KMS-11 (cell line): Measurements from ENCODE around the gene LCT.

Experiments
- H2AFZ ChIP-seq: fragments of 200-600 bp; sonication (generic); 2 replicates; pipeline ENCODE4 v1.6.1; 2016; ENCODE audit warnings: antibody characterized with exemption, mixed run types, low read depth
- H3K27ac ChIP-seq: fragments of 200-600 bp; sonication (generic); 2 replicates; pipeline ENCODE4 v1.6.1; 2016; ENCODE audit warnings: mild to moderate bottlenecking, mixed run types
- H3K27me3 ChIP-seq: fragments of 200-600 bp; sonication (generic); 2 replicates; pipeline ENCODE4 v1.6.1; 2017; ENCODE audit warnings: mild to moderate bottlenecking, low read depth, mixed run types, moderate library complexity; ENCODE audit not compliant: insufficient read depth
- H3K36me3 ChIP-seq: fragments of 200-600 bp; sonication (generic); 2 replicates; pipeline ENCODE4 v1.6.1; 2017; ENCODE audit warnings: mild to moderate bottlenecking, mixed run types; ENCODE audit not compliant: insufficient read depth
- H3K4me1 ChIP-seq: fragments of 200-600 bp; sonication (generic); 2 replicates; pipeline ENCODE4 v1.6.1; 2016; ENCODE audit warnings: mild to moderate bottlenecking, low read depth, mixed run types; ENCODE audit not compliant: poor library complexity, severe bottlenecking
- H3K4me2 ChIP-seq: fragments of 200-600 bp; sonication (generic); 2 replicates; pipeline ENCODE4 v1.7.0; 2016; ENCODE audit warnings: mild to moderate bottlenecking, mixed run types
- H3K4me3 ChIP-seq: fragments of 200-600 bp; sonication (generic); IDR thresholded peaks from 2 replicates; pipeline ENCODE4 v1.6.1; 2017; ENCODE audit warnings: low read depth, low read length, mixed read lengths; ENCODE audit not compliant: insufficient read depth
- H3K79me2 ChIP-seq: fragments of 200-600 bp; sonication (generic); 2 replicates; pipeline ENCODE4 v1.6.1; 2016; ENCODE audit warnings: low read depth, mixed run types; ENCODE audit not compliant: insufficient read depth
- H3K9ac ChIP-seq: fragments of 200-600 bp; sonication (generic); 2 replicates; pipeline ENCODE4 v1.6.1; 2016; ENCODE audit warnings: mild to moderate bottlenecking, mixed run types
- H4K20me1 ChIP-seq: fragments of 200-600 bp; sonication (generic); 2 replicates; pipeline ENCODE4 v1.6.1; 2016; ENCODE audit warnings: mild to moderate bottlenecking, mixed run types; ENCODE audit not compliant: insufficient read depth
- CTCF ChIP-seq: fragments of 200-600 bp; sonication (generic); conservative IDR thresholded peaks from 2 replicates; pipeline ENCODE4 v1.6.1; 2017; ENCODE audit warnings: low read depth, mild to moderate bottlenecking, antibody characterized with exemption, low read length, moderate library complexity, mixed read lengths

The LCT gene

GRCh38 chr2:135768863-135769262, 68.1 kb downstream of the LCT start:
- Histone ChIP-seq H3K27me3 (no peaks in the 10 kb centered on the region), H3K27ac (no peak overlapping the region), H3K4me2 (no peak overlapping the region), H4K20me1 (no peaks in the 10 kb centered on the region), H3K9ac (no peak overlapping the region), H3K4me1 (no peaks in the 10 kb centered on the region), H3K79me2 (no peaks in the 10 kb centered on the region), H3K36me3 (peaks cover 8% of the 10 kb centered on the region; the same call in 1 of the 2 replicates), H2AFZ (no peak overlapping the region), H3K4me3 (no peak overlapping the region)
- TF ChIP-seq CTCF, result no peak

- Histone ChIP-seq H3K36me3 (no peaks in the 10 kb centered on the region), H3K79me2 (no peaks in the 10 kb centered on the region), H3K9ac (no peak overlapping the region), H4K20me1 (no peaks in the 10 kb centered on the region), H3K27me3 (no peaks in the 10 kb centered on the region), H3K4me3 (no peak overlapping the region), H3K27ac (no peak overlapping the region), H2AFZ (no peak overlapping the region), H3K4me1 (no peaks in the 10 kb centered on the region), H3K4me2 (no peak overlapping the region)
- TF ChIP-seq CTCF, result no peak
Measured at GRCh38 chr2:135762530-135762929, 74.5 kb downstream of the LCT start.

GRCh38 chr2:135762022-135762421, 75.0 kb downstream of the LCT start:
- H2AFZ ChIP-seq, result no peak overlapping the region
- H3K36me3 ChIP-seq, result no peaks in the 10 kb centered on the region
- H3K4me3 ChIP-seq, result no peak overlapping the region
- no peaks in the 10 kb centered on the region for H3K79me2 ChIP-seq
- TF ChIP-seq CTCF, result no peak
- no peaks in the 10 kb centered on the region for H3K27me3 ChIP-seq
- no peaks in the 10 kb centered on the region for H3K4me1 ChIP-seq
- H3K9ac ChIP-seq, result no peak overlapping the region
- no peaks in the 10 kb centered on the region for H4K20me1 ChIP-seq
- H3K4me2 ChIP-seq, result no peak overlapping the region
- H3K27ac ChIP-seq, result no peak overlapping the region

- no peak overlapping the region for H3K4me3 ChIP-seq
- H2AFZ ChIP-seq, result no peak overlapping the region
- no peaks in the 10 kb centered on the region for H3K27me3 ChIP-seq
- no peaks in the 10 kb centered on the region for H3K79me2 ChIP-seq
- no peaks in the 10 kb centered on the region for H4K20me1 ChIP-seq
- TF ChIP-seq CTCF, result no peak
- H3K9ac ChIP-seq, result no peak overlapping the region
- no peaks in the 10 kb centered on the region for H3K36me3 ChIP-seq
- H3K4me1 ChIP-seq, result no peaks in the 10 kb centered on the region
- no peak overlapping the region for H3K27ac ChIP-seq
- no peak overlapping the region for H3K4me2 ChIP-seq
Measured at GRCh38 chr2:135756692-135757091, 80.3 kb downstream of the LCT start.
